SH-SY5Y (cell line): ENCODE results near the gene GNAI2.

ENCODE experiments used
- GATA2 ChIP-seq: IDR thresholded peaks from 2 replicates; pipeline ENCODE4 v1.6.1; 2011; ENCODE audit warnings: mild to moderate bottlenecking, low read depth, low read length
- GATA3 ChIP-seq: IDR thresholded peaks from 2 replicates; pipeline ENCODE4 v1.6.1; 2011; ENCODE audit warnings: low read depth, mild to moderate bottlenecking, low read length, moderate library complexity

- TF ChIP-seq GATA3 (no peak), GATA2 (no peak)
Measured at GRCh38 chr3:50224639-50225038, 11.4 kb upstream of the GNAI2 start.
